Measurements from ENCODE around the gene BAG3. TPM values are rescaled to one million over a fixed set of nuclear protein-coding genes. Genes with fewer than 3 reads are reported as not detected.

BAG3 gene
- total and polyA plus RNA-seq, 9 of the 15 experiments (the other 6 are each of a cell fraction or from before 2014, with no cell fraction given), result 2.6 to 27.4 (median 7.2) TPM

GRCh38 chr10:119689016-119689580, 37.9 kb downstream of the BAG3 start:
- POLR2A ChIA-PET, result no interaction called here
- BruUV-seq (replicated peaks), result no TSS peak
- no peak overlapping the region for H3K9ac ChIP-seq (ENCODE audit: insufficient read depth in 1 of 2, low read depth in 2 of 2, low read length in 2 of 2)

More at GRCh38 chr10:119689016-119689580, 37.9 kb downstream of the BAG3 start:
- WGBS (ENCODE audit: insufficient coverage, low coverage, missing lambda C conversion rate), result 60% methylated on average over 6 of the region's 6 CpGs
- FAIRE-seq, result no peak
- H3K4me1 ChIP-seq (replicated peaks in 1 of 2; ENCODE audit: control insufficient read depth in 2 of 2, insufficient read depth in 2 of 2, low read length in 2 of 2), result peaks cover 10 to 13% of the 10 kb centered on the region in 2 experiments; a peak in 4 of 5 replicates
- TF ChIP-seq BCLAF1 (IDR thresholded peaks at IDR 0.05; ENCODE audit: borderline replicate concordance in 1 of 2, control insufficient read depth in 1 of 2, low read depth in 2 of 2, low read length in 1 of 2) (no peak), RFX1 (IDR thresholded peaks at IDR 0.05) (0 out of 2 replicates have a peak, but pooled peaks have one; percentile 21)
- DNase-seq (ENCODE audit: extremely low read depth in 1 of 4, low spot score in 3 of 4), result no peak
- H3K36me3 ChIP-seq (ENCODE audit: control insufficient read depth, insufficient read depth, low read length), result no peaks in the 10 kb centered on the region
- H4K20me1 ChIP-seq (replicated peaks; ENCODE audit: control insufficient read depth, insufficient read depth, low read length), result no peaks in the 10 kb centered on the region
- no peaks in the 10 kb centered on the region for H3K27me3 ChIP-seq (ENCODE audit: control insufficient read depth in 2 of 2, insufficient read depth in 2 of 2, low read length in 2 of 2)
- H2AFZ ChIP-seq (ENCODE audit: low read depth, low read length), result no peak overlapping the region
- no peaks in the 10 kb centered on the region for H3K9me1 ChIP-seq (ENCODE audit: control insufficient read depth, insufficient read depth, low read length)
- ATAC-seq, result no peak
- intact Hi-C loops (cut with micrococcal nuclease) (loop anchor here (5.0 kb wide), 4 partner anchors 38 to 648 kb away; partner anchors contain the start of gene INPP5F), in situ Hi-C loops (cut with MboI) (loop anchor here (5.0 kb wide), 1 partner anchor 168 kb away; no protein-coding TSS in a partner anchor)
- CTCF ChIA-PET (ENCODE audit: low intra/inter-chr PET ratio), result interaction anchor here (0.6 kb wide), 2 partner anchors 171 to 284 kb away, joined by 3 to 6 read pairs; no protein-coding TSS in a partner anchor
- H3K9me3 ChIP-seq (replicated peaks; ENCODE audit: control insufficient read depth, insufficient read depth, low read depth, low read length), result no peaks in the 10 kb centered on the region
- H3K4me2 ChIP-seq (ENCODE audit: insufficient read depth, low read length), result no peak overlapping the region
- H3K79me2 ChIP-seq (ENCODE audit: control insufficient read depth, insufficient read depth, low read length), result no peaks in the 10 kb centered on the region
- no peak overlapping the region for H3K27ac ChIP-seq (ENCODE audit: extremely low read depth, low read depth, low read length)
- no peak overlapping the region for H3K4me3 ChIP-seq
